SU-DHL-6 (cell line): ENCODE measurements around the gene YIPF3.

Source experiments
- EZH2phosphoT487 ChIP-seq: fragments of 200-600 bp; sonication (generic), shearing (Covaris generic); conservative IDR thresholded peaks from 2 replicates; pipeline ENCODE4 v1.6.1; 2018; ENCODE audit warnings: mild to moderate bottlenecking, antibody characterized with exemption, low read length, moderate library complexity, mixed read lengths
- TF ChIP-seq, protein P1 (sequence below): fragments of 200-600 bp; sonication (generic); IDR thresholded peaks from one replicate; pipeline ENCODE4 v1.5.1; 2017; ENCODE audit warnings: antibody characterized with exemption, mild to moderate bottlenecking, low read length, moderate library complexity; ENCODE audit not compliant: insufficient read depth, poor library complexity, severe bottlenecking

DNA sequence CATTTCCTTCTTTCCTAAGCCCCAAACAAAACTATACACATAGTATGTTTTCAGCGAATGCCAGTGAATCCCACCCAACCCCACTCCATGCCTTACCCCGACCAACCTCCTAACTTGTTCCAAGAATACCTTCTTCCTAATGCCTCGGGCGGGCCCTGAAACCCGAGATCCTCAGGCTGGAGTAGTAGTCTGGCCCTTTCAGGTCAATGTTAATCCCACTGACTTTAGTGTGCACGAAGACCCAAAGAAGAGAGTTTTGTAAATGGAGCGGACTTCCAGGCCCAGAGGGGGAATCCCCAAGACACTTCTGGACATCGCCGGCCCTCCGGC lies 394 bp downstream of the YIPF3 start:
- TF ChIP-seq EZH2phosphoT487, result no peak
- TF ChIP-seq, protein P1, sequence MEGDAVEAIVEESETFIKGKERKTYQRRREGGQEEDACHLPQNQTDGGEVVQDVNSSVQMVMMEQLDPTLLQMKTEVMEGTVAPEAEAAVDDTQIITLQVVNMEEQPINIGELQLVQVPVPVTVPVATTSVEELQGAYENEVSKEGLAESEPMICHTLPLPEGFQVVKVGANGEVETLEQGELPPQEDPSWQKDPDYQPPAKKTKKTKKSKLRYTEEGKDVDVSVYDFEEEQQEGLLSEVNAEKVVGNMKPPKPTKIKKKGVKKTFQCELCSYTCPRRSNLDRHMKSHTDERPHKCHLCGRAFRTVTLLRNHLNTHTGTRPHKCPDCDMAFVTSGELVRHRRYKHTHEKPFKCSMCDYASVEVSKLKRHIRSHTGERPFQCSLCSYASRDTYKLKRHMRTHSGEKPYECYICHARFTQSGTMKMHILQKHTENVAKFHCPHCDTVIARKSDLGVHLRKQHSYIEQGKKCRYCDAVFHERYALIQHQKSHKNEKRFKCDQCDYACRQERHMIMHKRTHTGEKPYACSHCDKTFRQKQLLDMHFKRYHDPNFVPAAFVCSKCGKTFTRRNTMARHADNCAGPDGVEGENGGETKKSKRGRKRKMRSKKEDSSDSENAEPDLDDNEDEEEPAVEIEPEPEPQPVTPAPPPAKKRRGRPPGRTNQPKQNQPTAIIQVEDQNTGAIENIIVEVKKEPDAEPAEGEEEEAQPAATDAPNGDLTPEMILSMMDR, result no peak
